DND-41 (cell line): Measurements from ENCODE around the gene SFT2D1.

Experiments
- EZH2 ChIP-seq: IDR thresholded peaks from 3 replicates; pipeline ENCODE4 v1.6.1; 2012; ENCODE audit warnings: borderline replicate concordance, low read depth, mild to moderate bottlenecking, moderate library complexity, low read length, inconsistent platforms; ENCODE audit not compliant: severe bottlenecking
- TF ChIP-seq, protein P1 (sequence below): IDR thresholded peaks from 2 replicates; pipeline ENCODE4 v1.5.1; 2012; ENCODE audit warnings: borderline replicate concordance, low read length, moderate library complexity, mild to moderate bottlenecking; ENCODE audit not compliant: poor library complexity, severe bottlenecking; ENCODE audit errors: extremely low read depth

- TF ChIP-seq, protein P1, sequence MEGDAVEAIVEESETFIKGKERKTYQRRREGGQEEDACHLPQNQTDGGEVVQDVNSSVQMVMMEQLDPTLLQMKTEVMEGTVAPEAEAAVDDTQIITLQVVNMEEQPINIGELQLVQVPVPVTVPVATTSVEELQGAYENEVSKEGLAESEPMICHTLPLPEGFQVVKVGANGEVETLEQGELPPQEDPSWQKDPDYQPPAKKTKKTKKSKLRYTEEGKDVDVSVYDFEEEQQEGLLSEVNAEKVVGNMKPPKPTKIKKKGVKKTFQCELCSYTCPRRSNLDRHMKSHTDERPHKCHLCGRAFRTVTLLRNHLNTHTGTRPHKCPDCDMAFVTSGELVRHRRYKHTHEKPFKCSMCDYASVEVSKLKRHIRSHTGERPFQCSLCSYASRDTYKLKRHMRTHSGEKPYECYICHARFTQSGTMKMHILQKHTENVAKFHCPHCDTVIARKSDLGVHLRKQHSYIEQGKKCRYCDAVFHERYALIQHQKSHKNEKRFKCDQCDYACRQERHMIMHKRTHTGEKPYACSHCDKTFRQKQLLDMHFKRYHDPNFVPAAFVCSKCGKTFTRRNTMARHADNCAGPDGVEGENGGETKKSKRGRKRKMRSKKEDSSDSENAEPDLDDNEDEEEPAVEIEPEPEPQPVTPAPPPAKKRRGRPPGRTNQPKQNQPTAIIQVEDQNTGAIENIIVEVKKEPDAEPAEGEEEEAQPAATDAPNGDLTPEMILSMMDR, result no peak
- TF ChIP-seq EZH2, result no peak
Measured at GRCh38 chr6:166300357-166300987, 41.9 kb downstream of the SFT2D1 start.
